Measurements from ENCODE around the gene ADAM22.

The ADAM22 gene

DNA sequence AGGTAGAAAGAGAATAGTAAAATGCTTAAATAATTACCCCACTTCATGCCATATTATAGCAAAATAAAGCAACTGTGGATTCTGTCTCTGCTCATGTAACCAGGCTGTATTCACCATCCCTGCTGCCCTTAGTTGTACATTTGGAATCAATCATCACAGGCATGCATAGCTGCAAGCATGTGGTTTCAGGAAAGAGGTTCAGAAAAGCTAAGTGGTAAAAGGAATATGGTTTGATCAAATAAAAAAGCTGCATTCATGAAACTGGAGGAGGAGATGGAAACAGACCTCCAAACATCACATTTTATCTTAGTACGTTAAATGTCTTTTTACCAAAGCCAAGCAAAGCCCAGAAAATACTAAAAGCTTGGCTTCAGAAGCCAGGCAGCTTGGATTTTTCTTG lies 81.3 kb downstream of the ADAM22 start:
- no peaks in the 10 kb centered on the region for H3F3A ChIP-seq (ENCODE audit: insufficient read depth)
- H3K4me2 ChIP-seq (ENCODE audit: low read depth, low read length, poor library complexity, severe bottlenecking) = no peak overlapping the region
- H3K27me3 ChIP-seq (ENCODE audit: low read length) = no peaks in the 10 kb centered on the region
- H3K4me3 ChIP-seq (ENCODE audit: insufficient read depth, low read length, poor library complexity, severe bottlenecking) = no peak overlapping the region
- no peak overlapping the region for H2AFZ ChIP-seq (ENCODE audit: low read depth, low read length, severe bottlenecking)
- H3K9me2 ChIP-seq (replicated peaks; ENCODE audit: insufficient read depth, low read length) = no peaks in the 10 kb centered on the region
- no peaks in the 10 kb centered on the region for H3K9me3 ChIP-seq (ENCODE audit: insufficient read depth, low read length)
- no peak for TF ChIP-seq EZH2phosphoT487 (conservative IDR thresholded peaks at IDR 0.05; ENCODE audit: low read length)
- TF ChIP-seq, protein P1, sequence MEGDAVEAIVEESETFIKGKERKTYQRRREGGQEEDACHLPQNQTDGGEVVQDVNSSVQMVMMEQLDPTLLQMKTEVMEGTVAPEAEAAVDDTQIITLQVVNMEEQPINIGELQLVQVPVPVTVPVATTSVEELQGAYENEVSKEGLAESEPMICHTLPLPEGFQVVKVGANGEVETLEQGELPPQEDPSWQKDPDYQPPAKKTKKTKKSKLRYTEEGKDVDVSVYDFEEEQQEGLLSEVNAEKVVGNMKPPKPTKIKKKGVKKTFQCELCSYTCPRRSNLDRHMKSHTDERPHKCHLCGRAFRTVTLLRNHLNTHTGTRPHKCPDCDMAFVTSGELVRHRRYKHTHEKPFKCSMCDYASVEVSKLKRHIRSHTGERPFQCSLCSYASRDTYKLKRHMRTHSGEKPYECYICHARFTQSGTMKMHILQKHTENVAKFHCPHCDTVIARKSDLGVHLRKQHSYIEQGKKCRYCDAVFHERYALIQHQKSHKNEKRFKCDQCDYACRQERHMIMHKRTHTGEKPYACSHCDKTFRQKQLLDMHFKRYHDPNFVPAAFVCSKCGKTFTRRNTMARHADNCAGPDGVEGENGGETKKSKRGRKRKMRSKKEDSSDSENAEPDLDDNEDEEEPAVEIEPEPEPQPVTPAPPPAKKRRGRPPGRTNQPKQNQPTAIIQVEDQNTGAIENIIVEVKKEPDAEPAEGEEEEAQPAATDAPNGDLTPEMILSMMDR (IDR thresholded peaks at IDR 0.05; ENCODE audit: insufficient read depth, low read length, poor library complexity, severe bottlenecking) = no peak
- no peaks in the 10 kb centered on the region for H3K36me3 ChIP-seq (ENCODE audit: low read length)
- H3K9ac ChIP-seq (ENCODE audit: low read length) = no peak overlapping the region
- H4K20me1 ChIP-seq (ENCODE audit: low read depth, low read length) = no peaks in the 10 kb centered on the region
- H3K79me2 ChIP-seq (ENCODE audit: insufficient read depth, low read length) = no peaks in the 10 kb centered on the region
- no peak overlapping the region for H3K27ac ChIP-seq (ENCODE audit: low read depth, low read length)

DNA sequence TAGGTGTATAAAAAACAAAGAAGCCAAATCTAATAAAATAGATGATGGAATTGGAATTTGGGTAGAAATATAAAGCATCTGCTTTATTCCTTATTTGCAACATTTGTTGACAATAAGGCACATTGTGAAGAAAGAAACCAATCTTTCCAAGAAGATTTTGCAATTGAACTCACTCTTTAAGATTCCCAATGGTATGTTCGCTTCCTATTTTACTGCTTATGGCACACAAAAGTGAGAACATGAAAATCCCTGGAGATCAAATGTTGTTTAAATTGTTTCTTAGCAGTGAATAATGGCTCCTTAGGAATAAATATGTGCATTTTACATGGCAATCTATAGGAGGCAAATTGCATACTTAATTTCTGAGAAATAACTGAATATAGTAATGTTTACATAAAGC lies 84.5 kb downstream of the ADAM22 start:
- Histone ChIP-seq H3K36me3 (ENCODE audit: low read length) (no peaks in the 10 kb centered on the region), H2AFZ (ENCODE audit: low read depth, low read length, severe bottlenecking) (no peak overlapping the region)

DNA sequence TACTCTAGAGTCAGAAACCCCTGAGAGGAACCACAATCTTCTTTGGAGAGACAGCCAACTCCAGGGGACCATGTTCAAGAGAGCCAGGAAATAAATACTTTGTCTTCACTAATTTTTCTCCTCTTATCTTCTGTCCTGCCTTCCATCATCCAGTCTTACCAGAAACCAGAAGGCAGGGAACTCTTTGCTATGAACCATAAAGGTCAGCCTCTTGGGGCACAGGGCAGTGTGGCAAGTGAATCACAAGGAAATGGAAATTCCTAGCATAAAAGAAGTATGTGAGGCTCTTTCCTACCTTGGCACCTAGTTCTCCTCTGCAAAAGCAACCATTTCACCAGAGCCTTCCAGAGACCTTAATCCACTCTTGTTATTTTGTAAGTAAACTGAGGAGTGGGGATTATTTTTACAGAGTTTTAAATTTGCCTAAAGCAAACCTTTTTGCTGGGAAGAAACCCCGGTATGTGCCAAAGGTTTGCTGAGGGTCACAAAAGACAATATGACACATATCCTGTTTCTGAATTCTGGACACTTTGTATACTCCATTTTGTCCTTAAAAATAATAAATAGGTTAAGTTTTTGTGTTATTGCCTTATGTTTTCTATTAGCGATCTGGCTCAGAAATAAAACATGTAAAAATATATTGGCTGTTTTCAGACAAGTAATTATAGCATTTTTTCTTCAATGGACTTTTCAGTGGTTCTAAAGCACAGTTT lies 87.1 kb downstream of the ADAM22 start:
- Histone ChIP-seq H3K79me2 (ENCODE audit: insufficient read depth, low read length) (no peaks in the 10 kb centered on the region), H3K27me3 (ENCODE audit: low read length) (no peaks in the 10 kb centered on the region), H3K9me2 (replicated peaks; ENCODE audit: insufficient read depth, low read length) (no peaks in the 10 kb centered on the region), H3K9ac (ENCODE audit: low read length) (no peak overlapping the region), H3K9me3 (ENCODE audit: insufficient read depth, low read length) (0 out of 2 replicates have a peak, but pooled peaks cover 7% of the 10 kb centered on the region), H3K36me3 (ENCODE audit: low read length) (peaks cover 8% of the 10 kb centered on the region; the same call in 1 of the 2 replicates), H3K27ac (ENCODE audit: low read depth, low read length) (no peak overlapping the region), H3K4me2 (ENCODE audit: low read depth, low read length, poor library complexity, severe bottlenecking) (no peak overlapping the region), H4K20me1 (ENCODE audit: low read depth, low read length) (no peaks in the 10 kb centered on the region), H2AFZ (ENCODE audit: low read depth, low read length, severe bottlenecking) (no peak overlapping the region), H3K4me3 (ENCODE audit: insufficient read depth, low read length, poor library complexity, severe bottlenecking) (no peak overlapping the region), H3F3A (ENCODE audit: insufficient read depth) (peaks cover 7% of the 10 kb centered on the region; the same call in 1 of the 2 replicates)
- no peak for TF ChIP-seq EZH2phosphoT487 (conservative IDR thresholded peaks at IDR 0.05; ENCODE audit: low read length)
- TF ChIP-seq, protein P1 (IDR thresholded peaks at IDR 0.05; ENCODE audit: insufficient read depth, low read length, poor library complexity, severe bottlenecking) = no peak

More for the DNA sequence above, 84.5 kb downstream of the ADAM22 start:
- TF ChIP-seq EZH2phosphoT487 (conservative IDR thresholded peaks at IDR 0.05; ENCODE audit: low read length) = no peak
- TF ChIP-seq, protein P1 (IDR thresholded peaks at IDR 0.05; ENCODE audit: insufficient read depth, low read length, poor library complexity, severe bottlenecking) = no peak
- H3K9ac ChIP-seq (ENCODE audit: low read length) = no peak overlapping the region
- H3F3A ChIP-seq (ENCODE audit: insufficient read depth) = peaks cover 7% of the 10 kb centered on the region; the same call in 1 of the 2 replicates
- no peak overlapping the region for H3K4me3 ChIP-seq (ENCODE audit: insufficient read depth, low read length, poor library complexity, severe bottlenecking)
- H3K9me2 ChIP-seq (replicated peaks; ENCODE audit: insufficient read depth, low read length) = no peaks in the 10 kb centered on the region
- no peaks in the 10 kb centered on the region for H3K79me2 ChIP-seq (ENCODE audit: insufficient read depth, low read length)
- H3K4me2 ChIP-seq (ENCODE audit: low read depth, low read length, poor library complexity, severe bottlenecking) = no peak overlapping the region
- H3K27me3 ChIP-seq (ENCODE audit: low read length) = no peaks in the 10 kb centered on the region
- no peaks in the 10 kb centered on the region for H4K20me1 ChIP-seq (ENCODE audit: low read depth, low read length)
- H3K9me3 ChIP-seq (ENCODE audit: insufficient read depth, low read length) = no peaks in the 10 kb centered on the region
- H3K27ac ChIP-seq (ENCODE audit: low read depth, low read length) = no peak overlapping the region
